Skin of body (tissue), 2 donors: ENCODE measurements around the gene SEC62. TPM values are rescaled to one million over a fixed set of nuclear protein-coding genes. Genes with fewer than 3 reads are reported as not detected.

ENCODE experiments used
- DNase-seq: peaks from one replicate; lab custom pipeline; 2025; lab: John Stamatoyannopoulos, UW
- total RNA-seq: library from RNA; depleted of rRNA; stranded (reverse); fragments of >200 nt; gene quantifications from one replicate; pipeline ENCODE4 v1.2.3, GENCODE V29; 2014

SEC62 gene
- total RNA-seq, 1 donor from 2014 or later = 52.8 TPM

DNA sequence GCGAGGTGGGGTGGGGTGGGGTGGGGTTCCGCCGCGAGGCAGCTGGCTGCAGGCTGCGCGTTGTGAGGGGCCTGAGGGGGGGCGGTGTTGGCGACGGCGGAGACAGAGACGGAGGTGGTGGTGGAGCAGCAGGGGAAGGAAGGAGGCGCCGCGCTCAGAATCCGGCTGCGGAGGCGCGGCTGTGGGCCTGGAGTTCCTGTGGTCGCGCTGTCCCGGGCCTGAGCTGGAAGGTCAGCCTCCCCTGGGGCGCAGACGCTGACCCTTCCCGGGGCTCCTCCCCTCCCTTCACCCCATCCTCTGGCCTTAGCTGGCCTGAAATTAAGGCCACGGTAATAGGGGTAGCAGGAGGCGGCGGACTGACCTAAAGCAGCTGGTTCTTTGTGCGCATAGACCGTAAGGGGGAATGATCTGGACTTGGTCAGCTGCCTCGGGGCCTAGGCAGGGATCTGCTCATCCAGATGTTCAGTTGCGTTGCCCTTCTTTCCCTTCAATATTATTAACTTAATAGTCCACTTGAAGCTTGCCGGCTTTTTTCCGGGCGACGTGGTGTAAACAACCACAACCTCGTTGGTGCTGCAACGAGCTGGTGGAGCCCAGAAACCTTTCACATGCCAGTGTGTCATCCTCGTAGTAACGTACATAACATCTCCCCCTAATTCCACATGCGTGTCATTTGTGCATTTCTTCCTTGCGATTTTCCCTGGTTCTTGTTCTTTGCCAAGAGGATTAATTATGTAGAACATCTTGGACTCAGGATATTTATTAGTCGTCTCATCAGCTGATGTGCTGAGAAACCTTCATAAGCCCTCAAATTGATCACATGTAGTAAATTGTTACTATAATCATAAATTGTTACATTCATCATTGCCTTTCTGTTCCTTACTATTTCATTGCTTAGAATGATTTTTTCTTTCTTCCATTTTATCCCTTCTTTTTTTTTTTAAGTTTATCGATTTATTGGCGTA lies 626 bp downstream of the SEC62 start:
- DNase-seq = peak; percentile 72

DNA sequence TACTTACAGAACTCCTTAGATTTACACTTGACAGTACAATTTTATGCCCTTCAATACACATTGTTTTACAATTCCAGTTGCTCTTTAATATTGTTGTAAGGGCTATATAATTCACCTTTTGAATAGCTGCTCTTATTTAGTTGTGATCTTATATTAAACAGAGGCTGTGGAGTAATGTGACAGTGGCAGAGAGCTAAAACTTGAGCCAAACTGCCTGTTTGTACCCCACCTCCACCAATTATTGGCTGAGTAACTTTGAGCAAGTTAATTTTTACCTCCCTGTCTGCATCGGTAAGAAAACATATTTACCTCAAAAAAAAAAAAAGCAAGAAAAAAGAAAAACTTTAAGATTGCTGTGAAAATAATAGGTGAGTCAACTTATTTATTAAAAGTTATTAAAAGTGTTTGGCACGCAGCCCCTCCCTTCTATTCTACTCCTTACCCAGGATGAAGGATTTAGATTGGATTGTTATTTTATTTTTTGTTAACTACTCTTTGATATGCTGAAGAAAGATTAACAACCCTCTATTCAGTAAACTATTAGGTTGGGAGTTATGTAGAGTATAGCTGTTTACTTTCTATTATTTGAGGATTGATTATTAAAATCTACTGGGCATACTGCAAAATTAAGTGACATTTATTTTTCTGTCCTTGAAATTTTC lies 1.7 kb downstream of the SEC62 start:
- no peak for DNase-seq

- no peak for DNase-seq
Measured at GRCh38 chr3:169969174-169970095, 2.8 kb downstream of the SEC62 start.

DNA sequence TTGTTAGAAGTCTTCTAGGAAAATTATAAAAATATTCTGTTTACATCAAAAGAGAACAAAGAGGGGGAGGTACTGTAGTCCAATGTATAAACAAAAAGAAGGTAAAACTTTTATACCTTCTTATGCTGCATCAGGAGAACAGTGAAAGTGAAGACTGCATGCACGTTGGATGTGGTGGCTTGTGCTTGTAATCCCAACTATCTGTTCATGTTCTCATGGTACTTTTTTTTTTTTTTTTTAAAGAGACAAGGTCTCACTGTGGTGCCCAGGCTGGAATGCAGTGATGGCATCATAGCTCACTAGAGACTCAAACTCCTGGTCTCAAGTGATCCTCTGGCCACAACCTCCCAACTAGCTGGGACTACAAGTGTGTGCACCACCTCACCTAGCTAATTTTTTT lies 4.2 kb downstream of the SEC62 start:
- DNase-seq = no peak

DNA sequence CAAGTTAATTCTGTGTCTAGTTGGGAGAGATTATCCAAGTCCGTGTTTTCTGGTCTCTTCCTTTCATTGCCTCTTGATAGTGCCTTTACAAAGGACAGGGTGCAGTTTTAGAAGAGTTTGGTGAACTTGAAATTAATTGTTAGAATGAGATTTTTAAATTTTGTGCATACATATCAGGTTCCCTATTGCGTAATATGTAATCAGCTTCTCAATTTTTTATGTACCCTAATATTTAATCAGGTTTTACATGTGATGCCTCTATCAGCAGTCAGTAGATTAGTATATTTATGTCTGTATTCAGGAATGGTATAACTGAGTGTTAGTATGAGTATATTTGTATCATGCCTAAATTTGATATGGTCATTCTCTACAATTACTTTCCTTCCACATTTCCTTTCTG lies 4.9 kb downstream of the SEC62 start:
- no peak for DNase-seq

- no peak for DNase-seq
Measured at GRCh38 chr3:169980055-169980454, 13.4 kb downstream of the SEC62 start.

GRCh38 chr3:169984292-169984691 lies 17.7 kb downstream of the SEC62 start:
- no peak for DNase-seq

DNA sequence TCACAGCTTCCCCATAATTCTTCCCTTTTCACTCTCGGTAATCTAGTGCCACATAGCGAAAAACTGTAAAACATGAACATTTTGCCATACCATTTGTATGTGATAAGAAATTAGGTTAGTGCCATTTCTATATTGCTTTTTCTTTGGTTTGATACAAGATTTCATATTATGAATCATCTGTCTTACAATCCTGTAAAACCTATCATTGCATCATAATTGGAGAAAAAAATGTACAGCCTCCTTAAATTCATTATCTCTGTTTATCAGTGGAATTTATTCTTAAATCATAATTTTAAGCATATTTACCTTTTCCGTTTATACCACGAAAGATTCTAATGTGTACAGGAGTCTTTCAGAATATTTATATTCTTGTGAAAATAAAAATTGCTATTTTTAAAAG lies 23.8 kb downstream of the SEC62 start:
- DNase-seq = no peak

DNA sequence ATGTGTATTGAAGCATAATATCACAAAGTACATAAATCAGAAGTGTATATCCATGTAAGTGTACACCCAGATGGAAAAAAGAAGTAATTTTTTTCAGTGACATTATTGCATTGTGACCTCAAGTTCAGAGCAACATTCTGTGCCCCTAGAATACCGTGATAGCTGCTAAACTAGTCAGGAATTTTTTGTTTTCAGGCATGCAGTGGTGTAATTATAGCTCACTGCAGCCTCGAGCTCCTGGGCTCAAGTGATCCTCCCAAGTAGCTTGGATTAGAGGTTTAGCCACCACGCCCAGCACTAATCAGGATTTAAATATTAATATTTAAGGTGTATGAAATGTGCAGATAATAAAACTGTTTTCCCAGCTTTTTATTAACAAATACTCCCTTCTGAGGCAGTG lies 25.5 kb downstream of the SEC62 start:
- no peak for DNase-seq

GRCh38 chr3:169992781-169993180 lies 26.2 kb downstream of the SEC62 start:
- DNase-seq = no peak

DNA sequence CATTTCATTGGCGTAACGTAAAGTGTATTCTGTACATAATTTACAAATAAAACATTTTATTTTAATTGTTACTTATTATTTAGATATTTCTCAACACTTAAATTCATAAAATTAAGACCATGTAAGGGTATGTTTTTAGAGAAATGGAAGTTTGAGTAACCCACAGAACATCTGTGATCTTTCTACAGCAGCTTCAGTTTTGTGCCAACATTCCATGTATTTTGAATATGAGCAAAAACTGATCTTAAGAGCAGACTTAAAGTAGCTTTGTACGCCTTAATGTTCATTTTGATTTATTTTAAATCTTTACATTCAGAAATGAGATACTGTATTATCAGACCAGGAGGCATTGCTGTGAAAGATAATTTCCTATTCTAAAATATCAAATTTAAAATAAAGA lies 27.2 kb downstream of the SEC62 start:
- no peak for DNase-seq

DNA sequence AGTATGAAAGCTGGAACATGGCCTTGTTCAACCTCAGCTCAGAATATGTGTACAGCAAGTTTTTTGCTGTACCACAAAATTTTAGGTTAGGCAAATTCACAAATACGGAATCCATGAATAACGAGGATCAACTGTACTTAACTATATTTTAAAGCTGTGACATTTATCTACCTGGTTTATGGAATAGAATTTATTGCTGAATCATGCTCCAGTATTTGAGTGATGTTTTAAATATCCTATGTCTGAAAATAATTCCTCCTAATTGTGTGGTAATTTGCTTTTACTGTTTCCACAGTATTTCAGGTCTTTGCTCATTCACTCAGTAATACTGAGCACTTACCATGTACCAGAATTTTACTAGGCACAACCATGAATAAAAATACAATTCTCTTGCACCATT lies 29.5 kb downstream of the SEC62 start:
- DNase-seq = no peak

DNA sequence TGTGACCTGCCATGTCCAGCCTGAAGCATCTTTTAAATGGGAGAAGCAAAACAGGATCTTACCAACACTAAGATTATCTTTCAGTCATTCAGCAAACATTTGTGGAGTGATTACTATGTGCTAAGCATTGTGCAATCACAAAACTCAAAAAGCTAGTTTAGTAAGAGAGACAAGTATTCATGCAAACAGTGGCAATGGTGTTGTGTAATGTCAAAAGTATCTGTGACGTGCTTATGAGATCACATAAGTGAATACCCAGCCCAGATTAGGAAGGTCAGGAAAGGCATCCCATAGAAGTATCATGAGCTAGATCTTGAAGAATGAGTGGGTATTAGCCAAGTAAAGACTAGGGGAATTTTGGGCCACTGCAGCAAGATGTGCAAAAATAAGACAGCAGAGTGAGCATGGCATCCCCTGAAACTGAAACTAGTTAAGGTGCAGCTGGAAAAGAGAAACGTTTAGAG lies 32.1 kb downstream of the SEC62 start:
- no peak for DNase-seq

- DNase-seq = no peak
Measured at GRCh38 chr3:169999433-169999832, 32.8 kb downstream of the SEC62 start.

DNA sequence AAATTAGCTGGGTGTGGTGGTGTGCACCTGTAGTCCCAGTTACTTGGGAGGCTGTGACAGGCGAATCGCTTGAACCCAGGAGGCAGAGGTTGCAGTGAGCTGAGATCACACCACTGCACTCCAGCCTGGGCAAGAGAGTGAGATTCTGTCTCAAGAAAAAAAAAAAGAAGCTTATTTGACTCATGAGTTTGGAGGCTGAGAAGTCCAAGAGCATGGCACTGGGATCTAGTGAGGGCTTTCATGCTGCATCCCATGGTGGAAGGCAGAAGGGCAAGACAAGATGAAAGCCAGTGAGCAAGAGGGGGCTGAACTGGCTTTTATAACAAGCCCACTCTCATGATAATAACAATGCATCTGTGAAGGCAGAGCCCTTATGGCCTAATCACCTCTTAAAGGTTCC lies 33.4 kb downstream of the SEC62 start:
- DNase-seq = no peak

DNA sequence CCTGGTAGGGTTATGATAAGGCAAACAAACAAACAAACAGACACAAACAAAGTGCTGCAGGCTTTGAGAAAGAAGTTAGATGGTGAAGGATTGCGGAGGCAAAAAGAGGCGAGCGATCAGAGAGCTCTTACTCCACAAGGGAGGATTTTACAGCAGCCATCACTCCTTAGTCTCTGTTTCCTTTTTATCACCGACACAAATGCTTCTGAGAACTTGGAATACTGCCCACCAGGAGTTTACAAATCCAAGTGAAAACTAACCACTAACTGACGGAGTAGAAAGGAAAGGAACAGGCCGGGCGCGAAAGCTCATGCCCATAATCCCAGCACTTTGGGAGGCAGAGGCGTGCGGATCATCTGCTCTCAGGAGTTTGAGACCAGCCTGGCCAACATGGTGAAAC lies 35.6 kb downstream of the SEC62 start:
- DNase-seq = no peak

DNA sequence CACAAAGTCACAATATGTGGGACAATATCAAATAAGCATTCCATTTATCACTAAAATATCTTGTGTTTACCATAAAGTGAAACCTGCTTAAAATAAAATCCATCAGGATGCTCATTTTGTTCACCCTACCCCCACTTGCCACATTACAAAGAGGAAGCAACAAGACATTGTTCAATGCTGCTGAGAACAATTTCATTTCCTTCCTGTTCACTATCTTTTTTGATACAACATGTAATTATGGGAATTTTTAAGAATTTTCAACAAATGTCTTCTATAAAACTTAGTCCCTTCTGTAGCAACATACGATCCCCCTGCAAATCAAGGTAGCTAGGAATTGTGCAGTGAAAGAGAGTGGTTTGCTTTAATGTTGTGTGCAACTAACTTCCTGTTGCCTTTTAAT lies 36.3 kb downstream of the SEC62 start:
- no peak for DNase-seq

DNA sequence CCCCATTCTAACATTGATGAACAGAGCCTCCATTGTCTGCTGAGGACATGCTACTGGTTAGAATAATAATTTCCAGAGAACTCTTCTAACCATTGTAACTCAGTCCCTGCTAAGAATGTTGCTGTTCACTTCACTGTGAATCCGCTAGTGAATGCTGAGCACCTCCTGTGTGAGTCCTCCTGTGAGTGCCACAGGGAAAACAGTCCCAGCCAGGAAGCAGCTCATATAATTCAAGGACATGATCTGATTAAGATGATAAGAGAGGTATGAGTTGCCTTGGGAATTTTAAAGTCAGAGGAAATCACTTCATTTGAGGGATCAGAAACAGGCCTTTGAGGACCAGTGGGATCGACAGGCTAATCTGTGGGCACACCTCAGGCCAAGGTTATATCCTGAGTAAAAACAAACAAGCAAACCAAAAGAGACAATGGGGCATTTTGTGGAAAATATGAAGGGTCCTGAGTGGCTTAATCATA lies 37.3 kb downstream of the SEC62 start:
- DNase-seq = no peak

DNA sequence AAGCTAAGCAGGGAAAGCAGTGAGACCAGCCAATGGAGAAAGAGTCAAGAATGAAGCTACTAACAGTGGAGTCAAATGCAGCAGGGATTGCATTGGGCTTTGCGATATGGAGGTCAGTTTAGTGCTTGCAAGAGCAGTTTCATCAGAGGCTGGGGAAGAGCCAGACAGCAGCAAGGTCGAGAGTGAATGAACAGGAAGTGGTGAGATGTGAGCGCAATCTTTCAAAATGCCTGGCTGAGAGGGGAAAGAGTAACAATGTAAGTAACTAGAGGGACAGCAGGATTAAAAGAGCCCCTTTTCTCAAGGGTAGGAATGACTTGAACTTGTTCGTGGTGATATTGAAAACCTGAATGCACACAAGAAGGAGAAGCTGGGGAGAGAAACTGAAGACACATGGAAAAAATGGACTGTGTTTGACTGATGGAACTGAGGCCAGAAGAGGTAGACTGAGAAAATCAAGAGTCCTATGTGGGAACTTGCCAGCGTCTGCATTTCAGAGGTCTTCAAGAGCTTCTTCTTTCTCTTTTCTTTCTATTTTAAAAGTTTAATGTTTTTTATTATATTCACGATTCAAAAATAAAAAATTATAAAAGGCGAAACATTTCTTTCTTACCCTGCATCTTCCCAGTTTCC lies 40.5 kb downstream of the SEC62 start:
- DNase-seq = no peak

GRCh38 chr3:170010498-170010897 lies 43.9 kb downstream of the SEC62 start:
- DNase-seq = no peak
